Osteoblast (primary cell): ENCODE results near the gene NOS1AP. TPM values are rescaled to one million over a fixed set of nuclear protein-coding genes. Genes with fewer than 3 reads are reported as not detected.

Experiments
- DNase-seq: peaks from one replicate; pipeline ENCODE4 v3.0.0; 2011; ENCODE audit warnings: low spot score, mixed read lengths; ENCODE audit not compliant: insufficient read length; ENCODE audit errors: missing footprints
- H2AFZ ChIP-seq: 2 replicates; pipeline ENCODE4 v1.6.0; 2011; ENCODE audit warnings: mild to moderate bottlenecking, low read length
- H3K27ac ChIP-seq: 2 replicates; pipeline ENCODE4 v1.5.1; 2011; ENCODE audit warnings: mild to moderate bottlenecking, low read depth, low read length, moderate library complexity
- H3K27me3 ChIP-seq: 2 replicates; pipeline ENCODE4 v1.6.0; 2012; ENCODE audit warnings: mild to moderate bottlenecking, control low read depth, inconsistent platforms, low read length, moderate library complexity; ENCODE audit not compliant: insufficient read depth
- H3K36me3 ChIP-seq: 2 replicates; pipeline ENCODE4 v1.5.1; 2011; ENCODE audit warnings: mild to moderate bottlenecking, low read length, control low read depth, moderate library complexity; ENCODE audit not compliant: insufficient read depth
- H3K4me1 ChIP-seq: 2 replicates; pipeline ENCODE4 v1.5.1; 2011; ENCODE audit warnings: mild to moderate bottlenecking, low read length, control low read depth, moderate library complexity; ENCODE audit not compliant: insufficient read depth
- H3K4me2 ChIP-seq: 2 replicates; pipeline ENCODE4 v1.6.0; 2011; ENCODE audit warnings: mild to moderate bottlenecking, low read length; ENCODE audit not compliant: insufficient read depth
- H3K4me3 ChIP-seq: fragments of 200-600 bp; sonication (generic); 3 replicates; pipeline ENCODE4 v1.5.1; 2012; ENCODE audit warnings: mild to moderate bottlenecking, low read length, inconsistent platforms; ENCODE audit not compliant: insufficient read depth
- H3K79me2 ChIP-seq: 2 replicates; pipeline ENCODE4 v1.6.0; 2012; ENCODE audit warnings: mild to moderate bottlenecking, low read length, control low read depth, inconsistent platforms; ENCODE audit not compliant: insufficient read depth
- H3K9me3 ChIP-seq: 2 replicates; pipeline ENCODE4 v1.5.1; 2011; ENCODE audit warnings: low read depth, low read length, control low read depth
- H4K20me1 ChIP-seq: 2 replicates; pipeline ENCODE4 v1.6.0; 2012; ENCODE audit warnings: mild to moderate bottlenecking, low read length, control low read depth; ENCODE audit not compliant: insufficient read depth
- total RNA-seq: library from RNA; depleted of rRNA; stranded (reverse); fragments of >200 nt; gene quantifications from 2 replicates; pipeline ENCODE4 v1.2.3, GENCODE V29; 2012
- TF ChIP-seq, protein P1 (sequence below): IDR thresholded peaks from 2 replicates; pipeline ENCODE4 v1.5.1; 2011; ENCODE audit warnings: mild to moderate bottlenecking, low read depth, low read length, moderate library complexity; ENCODE audit errors: extremely low read depth

NOS1AP gene
- total RNA-seq, 1 donor, result not detected

DNA sequence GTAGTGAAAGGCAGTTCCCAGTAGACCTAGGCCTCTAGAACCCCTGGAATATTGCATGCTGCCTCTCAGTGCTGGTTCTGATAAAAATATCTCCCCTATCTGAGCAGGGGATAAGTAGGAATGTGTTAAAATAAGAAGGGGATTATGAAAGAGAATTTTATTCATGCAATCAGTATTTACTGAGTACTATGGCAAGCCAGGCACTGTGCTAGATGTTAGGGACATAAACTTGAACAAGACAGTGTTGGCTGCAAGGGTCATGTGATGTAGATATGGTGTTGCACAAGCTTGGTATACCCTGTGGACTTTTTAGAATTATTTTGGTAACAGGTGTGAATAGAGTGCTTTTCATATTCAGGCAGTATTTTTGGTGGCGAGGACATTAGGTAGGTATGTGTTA is 23.6 kb downstream of the NOS1AP start:
- H3K27me3 ChIP-seq, result peaks cover 15% of the 10 kb centered on the region

DNA sequence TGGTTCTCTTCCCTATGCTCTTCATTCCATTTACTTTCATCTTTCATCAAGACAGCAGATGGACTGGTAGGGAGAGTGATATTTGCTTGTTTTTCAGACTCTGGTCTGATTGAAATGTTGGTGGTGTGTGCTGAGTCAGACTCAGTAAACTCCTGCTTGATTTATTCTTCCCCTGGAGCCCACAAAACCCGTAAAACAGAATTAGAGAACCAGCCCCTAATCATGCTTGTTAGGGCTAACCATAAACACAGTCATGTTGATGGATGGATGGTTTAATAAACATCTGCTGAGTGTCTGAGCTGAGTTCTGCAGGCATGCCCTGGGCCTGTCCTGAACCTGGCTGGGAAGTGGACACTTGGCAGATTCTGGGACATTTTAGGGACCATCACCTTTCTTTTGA is 24.8 kb downstream of the NOS1AP start:
- Histone ChIP-seq H3K27me3 (peaks cover 15% of the 10 kb centered on the region), H4K20me1 (no peaks in the 10 kb centered on the region), H3K36me3 (no peaks in the 10 kb centered on the region), H3K9me3 (no peaks in the 10 kb centered on the region), H3K4me3 (no peak overlapping the region), H3K4me1 (no peaks in the 10 kb centered on the region), H3K27ac (no peak overlapping the region), H2AFZ (no peak overlapping the region), H3K79me2 (no peaks in the 10 kb centered on the region), H3K4me2 (no peak overlapping the region)
- no peak for DNase-seq
- TF ChIP-seq, protein P1, sequence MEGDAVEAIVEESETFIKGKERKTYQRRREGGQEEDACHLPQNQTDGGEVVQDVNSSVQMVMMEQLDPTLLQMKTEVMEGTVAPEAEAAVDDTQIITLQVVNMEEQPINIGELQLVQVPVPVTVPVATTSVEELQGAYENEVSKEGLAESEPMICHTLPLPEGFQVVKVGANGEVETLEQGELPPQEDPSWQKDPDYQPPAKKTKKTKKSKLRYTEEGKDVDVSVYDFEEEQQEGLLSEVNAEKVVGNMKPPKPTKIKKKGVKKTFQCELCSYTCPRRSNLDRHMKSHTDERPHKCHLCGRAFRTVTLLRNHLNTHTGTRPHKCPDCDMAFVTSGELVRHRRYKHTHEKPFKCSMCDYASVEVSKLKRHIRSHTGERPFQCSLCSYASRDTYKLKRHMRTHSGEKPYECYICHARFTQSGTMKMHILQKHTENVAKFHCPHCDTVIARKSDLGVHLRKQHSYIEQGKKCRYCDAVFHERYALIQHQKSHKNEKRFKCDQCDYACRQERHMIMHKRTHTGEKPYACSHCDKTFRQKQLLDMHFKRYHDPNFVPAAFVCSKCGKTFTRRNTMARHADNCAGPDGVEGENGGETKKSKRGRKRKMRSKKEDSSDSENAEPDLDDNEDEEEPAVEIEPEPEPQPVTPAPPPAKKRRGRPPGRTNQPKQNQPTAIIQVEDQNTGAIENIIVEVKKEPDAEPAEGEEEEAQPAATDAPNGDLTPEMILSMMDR, result no peak

More for the DNA sequence above, 23.6 kb downstream of the NOS1AP start:
- no peak overlapping the region for H3K4me2 ChIP-seq
- H3K27ac ChIP-seq, result no peak overlapping the region
- no peak overlapping the region for H2AFZ ChIP-seq
- no peaks in the 10 kb centered on the region for H3K4me1 ChIP-seq
- H4K20me1 ChIP-seq, result no peaks in the 10 kb centered on the region
- H3K79me2 ChIP-seq, result no peaks in the 10 kb centered on the region
- DNase-seq, result no peak
- TF ChIP-seq, protein P1, result no peak
- no peaks in the 10 kb centered on the region for H3K36me3 ChIP-seq
- no peak overlapping the region for H3K4me3 ChIP-seq
- no peaks in the 10 kb centered on the region for H3K9me3 ChIP-seq

DNA sequence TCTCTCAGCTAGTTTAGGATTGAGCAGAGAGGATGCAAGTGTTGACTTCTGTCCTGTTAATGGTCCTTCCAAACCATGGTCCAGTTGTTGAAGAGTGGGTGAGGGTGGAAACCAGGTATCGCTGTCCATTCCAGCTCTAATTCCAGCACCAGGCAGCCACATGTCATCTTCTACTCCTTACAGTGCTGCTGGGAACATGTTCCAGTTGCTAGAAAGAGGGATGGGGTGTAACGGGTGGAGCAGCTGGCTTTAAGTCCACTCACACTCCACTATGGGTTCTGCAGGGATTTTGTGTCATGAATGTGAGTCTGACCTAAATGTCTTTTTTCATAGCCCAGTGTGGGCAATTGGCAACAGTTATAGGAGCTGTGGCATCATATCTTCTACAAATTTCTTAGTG is 25.2 kb downstream of the NOS1AP start:
- DNase-seq, result no peak
- H3K4me3 ChIP-seq, result no peak overlapping the region
- H3K4me2 ChIP-seq, result no peak overlapping the region

DNA sequence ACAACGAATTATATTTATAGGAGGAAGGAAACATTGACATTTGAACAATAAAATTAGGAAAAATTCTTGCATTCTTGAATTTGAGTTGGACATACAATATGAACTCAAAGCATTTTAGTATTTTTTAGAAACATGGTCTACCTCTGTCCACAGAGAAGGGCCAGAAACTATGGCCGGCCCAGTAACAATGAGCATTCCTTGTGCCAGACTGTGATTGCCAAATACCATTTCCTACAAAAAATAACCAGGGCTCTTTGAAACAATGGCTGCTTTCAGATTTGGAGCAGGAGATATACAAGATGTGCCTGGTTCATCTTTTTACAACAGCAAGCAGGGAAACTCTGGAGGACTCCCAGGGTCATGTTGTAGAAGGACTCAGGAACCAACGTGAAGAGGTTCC is 38.4 kb downstream of the NOS1AP start:
- no peak overlapping the region for H3K27ac ChIP-seq
- DNase-seq, result no peak
- no peaks in the 10 kb centered on the region for H3K36me3 ChIP-seq
- no peaks in the 10 kb centered on the region for H4K20me1 ChIP-seq
- H3K9me3 ChIP-seq, result no peaks in the 10 kb centered on the region
- no peaks in the 10 kb centered on the region for H3K4me1 ChIP-seq
- H3K27me3 ChIP-seq, result peaks cover 3% of the 10 kb centered on the region
- TF ChIP-seq, protein P1, result no peak
- no peak overlapping the region for H3K4me2 ChIP-seq
- no peak overlapping the region for H3K4me3 ChIP-seq
- no peak overlapping the region for H2AFZ ChIP-seq
- H3K79me2 ChIP-seq, result no peaks in the 10 kb centered on the region

More for the DNA sequence above, 25.2 kb downstream of the NOS1AP start:
- H3K4me1 ChIP-seq, result no peaks in the 10 kb centered on the region
- no peak overlapping the region for H2AFZ ChIP-seq
- TF ChIP-seq, protein P1, result no peak
- H3K79me2 ChIP-seq, result no peaks in the 10 kb centered on the region
- no peaks in the 10 kb centered on the region for H3K36me3 ChIP-seq
- no peaks in the 10 kb centered on the region for H3K9me3 ChIP-seq
- peaks cover 15% of the 10 kb centered on the region for H3K27me3 ChIP-seq
- H3K27ac ChIP-seq, result no peak overlapping the region
- H4K20me1 ChIP-seq, result no peaks in the 10 kb centered on the region
